Ectodermal cell (in vitro differentiated cells): ENCODE results near the gene FANCC.
A peak's percentile ranks its signal among the peaks of the same experiment; 100 is the strongest.

ENCODE experiments used
- H3K27ac ChIP-seq: 2 replicates; pipeline ENCODE4 v1.7.0; 2013; ENCODE audit warnings: mild to moderate bottlenecking, low read depth, low read length; ENCODE audit not compliant: insufficient read depth, poor library complexity, severe bottlenecking
- H3K27me3 ChIP-seq: 2 replicates; pipeline ENCODE4 v1.7.0; 2013; ENCODE audit warnings: mild to moderate bottlenecking, low read length; ENCODE audit not compliant: insufficient read depth, control insufficient read depth, poor library complexity, severe bottlenecking
- H3K36me3 ChIP-seq: one replicate; pipeline ENCODE4 v1.7.0; 2013; ENCODE audit warnings: low read length; ENCODE audit not compliant: control insufficient read depth, insufficient read depth
- H3K4me1 ChIP-seq: one replicate; pipeline ENCODE4 v1.7.0; 2013; ENCODE audit warnings: low read length; ENCODE audit not compliant: control insufficient read depth, insufficient read depth
- H3K4me3 ChIP-seq: 2 replicates; pipeline ENCODE4 v1.7.0; 2013; ENCODE audit warnings: low read depth, low read length, control low read depth; ENCODE audit not compliant: insufficient read depth
- H3K9me3 ChIP-seq: 2 replicates; pipeline ENCODE4 v1.7.0; 2013; ENCODE audit warnings: mild to moderate bottlenecking, low read length, moderate library complexity; ENCODE audit not compliant: control insufficient read depth
- WGBS, 2 experiments: methylation state at CpG; one replicate each; pipeline ENCODE4 v1.1.7; 2013; ENCODE audit warnings: missing lambda C conversion rate in 2 of 2; 5-methylcytosine and 5-hydroxymethylcytosine counted together

Gene FANCC

DNA sequence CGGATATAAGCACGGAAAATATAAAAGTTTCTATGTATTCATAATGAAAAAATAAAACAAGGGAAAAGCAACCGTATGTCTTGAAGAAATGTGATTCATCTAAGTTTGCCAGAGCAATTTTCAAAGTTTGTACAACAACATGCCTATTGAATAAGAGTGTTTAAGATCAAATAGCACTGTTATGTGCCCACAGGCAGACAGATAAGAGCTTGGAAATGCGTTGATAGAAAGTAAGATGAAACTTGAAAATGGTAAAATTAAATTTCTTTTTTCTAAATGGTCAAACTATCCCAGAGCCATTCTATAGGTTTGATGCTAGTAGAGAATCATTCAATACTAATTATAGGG is 189.4 kb downstream of the FANCC start:
- Histone ChIP-seq H3K27me3 (no peaks in the 10 kb centered on the region), H3K9me3 (no peaks in the 10 kb centered on the region), H3K4me3 (no peak overlapping the region), H3K27ac (no peak overlapping the region), H3K4me1 (peaks cover 16% of the 10 kb centered on the region), H3K36me3 (no peaks in the 10 kb centered on the region)
- WGBS, 2 experiments: 93 to 94% methylated on average over 3 to 4 of the region's 4 CpGs

DNA sequence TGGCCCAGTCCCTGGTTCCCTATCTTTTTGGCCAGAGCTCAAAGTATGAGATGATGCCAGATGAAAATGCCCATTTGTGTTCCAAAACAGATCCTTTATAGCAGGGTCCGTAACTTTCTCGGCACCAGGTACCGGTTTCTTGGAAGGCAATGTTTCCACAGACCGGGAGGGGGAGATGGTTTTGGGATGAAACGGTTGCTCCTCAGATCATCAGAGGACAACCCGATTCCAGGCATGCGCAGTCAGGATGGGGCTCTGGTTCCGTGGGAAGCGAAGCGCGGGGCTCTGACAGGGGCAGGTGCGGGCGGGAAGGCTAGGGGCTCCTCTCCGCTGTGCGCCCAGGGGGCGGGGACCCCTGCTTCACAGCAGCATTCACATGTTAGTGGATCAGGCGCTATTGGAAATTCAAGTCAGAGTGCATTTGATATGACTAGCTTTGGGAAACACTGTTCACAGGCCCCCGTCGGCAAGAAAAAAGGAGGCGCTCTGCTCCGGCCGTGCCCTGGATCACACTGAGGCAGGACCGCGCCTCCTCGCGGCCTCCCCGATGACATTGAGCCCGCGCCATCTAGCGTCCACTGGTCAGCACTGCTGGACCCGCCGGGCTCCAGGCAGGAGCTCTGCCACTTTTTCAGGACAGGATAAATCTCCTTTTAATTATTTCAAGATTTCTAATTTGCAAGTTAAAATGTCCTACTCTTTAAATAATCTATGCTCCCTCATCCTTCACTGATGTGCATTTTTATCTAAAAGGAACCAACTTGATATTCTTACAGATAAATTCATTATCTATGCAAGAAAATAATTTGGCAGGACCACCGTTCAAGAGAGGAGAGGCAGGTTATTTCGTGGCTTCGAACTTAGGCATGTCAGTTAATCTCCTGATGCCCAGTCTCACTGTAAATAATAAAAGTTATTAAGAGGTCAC is 190.0 kb downstream of the FANCC start:
- WGBS, 2 experiments: 40 to 44% methylated on average over 35 of the region's 35 CpGs
- Histone ChIP-seq H3K27ac (no peak overlapping the region), H3K27me3 (no peaks in the 10 kb centered on the region), H3K4me1 (peaks cover 16% of the 10 kb centered on the region), H3K36me3 (no peaks in the 10 kb centered on the region), H3K9me3 (no peaks in the 10 kb centered on the region), H3K4me3 (peak overlapping the region; percentile 19)

GRCh38 chr9:95126739-95127138 is 190.8 kb downstream of the FANCC start:
- H3K4me3 ChIP-seq: no peak overlapping the region
- peaks cover 16% of the 10 kb centered on the region for H3K4me1 ChIP-seq
- H3K9me3 ChIP-seq: no peaks in the 10 kb centered on the region
- WGBS, 2 experiments: 95 to 98% methylated on average over 8 to 9 of the region's 9 CpGs
- H3K27ac ChIP-seq: no peak overlapping the region
- H3K27me3 ChIP-seq: no peaks in the 10 kb centered on the region
- H3K36me3 ChIP-seq: no peaks in the 10 kb centered on the region

DNA sequence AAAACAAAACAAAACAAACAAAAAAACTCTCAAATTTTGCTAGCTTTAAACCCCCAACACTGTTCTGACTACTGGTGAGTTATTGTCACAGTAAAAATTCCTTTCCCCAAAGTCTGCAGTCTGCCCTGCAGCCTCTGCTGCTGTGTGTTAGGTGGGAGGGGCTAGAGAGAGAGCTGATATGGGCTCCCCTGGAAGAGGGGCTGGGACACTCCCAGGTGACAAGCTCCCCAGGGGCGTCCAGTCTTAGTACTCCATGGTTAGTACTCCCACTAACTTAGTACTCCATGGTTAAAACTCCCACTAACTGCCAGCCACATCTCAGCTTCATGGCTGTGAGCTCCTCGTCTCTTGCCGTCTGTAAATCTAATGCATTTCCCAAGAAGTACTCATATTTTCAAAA is 191.9 kb downstream of the FANCC start:
- no peaks in the 10 kb centered on the region for H3K9me3 ChIP-seq
- H3K27me3 ChIP-seq: no peaks in the 10 kb centered on the region
- no peak overlapping the region for H3K4me3 ChIP-seq
- 39 to 92% methylated on average over 1 to 3 of the region's 3 CpGs for WGBS, 2 experiments
- H3K36me3 ChIP-seq: no peaks in the 10 kb centered on the region
- no peak overlapping the region for H3K27ac ChIP-seq
- peaks cover 14% of the 10 kb centered on the region for H3K4me1 ChIP-seq

- Histone ChIP-seq H3K4me1 (peaks cover 7% of the 10 kb centered on the region), H3K27me3 (no peaks in the 10 kb centered on the region), H3K9me3 (no peaks in the 10 kb centered on the region), H3K4me3 (no peak overlapping the region), H3K27ac (no peak overlapping the region), H3K36me3 (no peaks in the 10 kb centered on the region)
- 84 to 89% methylated on average over 9 of the region's 9 CpGs for WGBS, 2 experiments
These were observed 192.7 kb downstream of the FANCC start for GRCh38 chr9:95124582-95125367.

DNA sequence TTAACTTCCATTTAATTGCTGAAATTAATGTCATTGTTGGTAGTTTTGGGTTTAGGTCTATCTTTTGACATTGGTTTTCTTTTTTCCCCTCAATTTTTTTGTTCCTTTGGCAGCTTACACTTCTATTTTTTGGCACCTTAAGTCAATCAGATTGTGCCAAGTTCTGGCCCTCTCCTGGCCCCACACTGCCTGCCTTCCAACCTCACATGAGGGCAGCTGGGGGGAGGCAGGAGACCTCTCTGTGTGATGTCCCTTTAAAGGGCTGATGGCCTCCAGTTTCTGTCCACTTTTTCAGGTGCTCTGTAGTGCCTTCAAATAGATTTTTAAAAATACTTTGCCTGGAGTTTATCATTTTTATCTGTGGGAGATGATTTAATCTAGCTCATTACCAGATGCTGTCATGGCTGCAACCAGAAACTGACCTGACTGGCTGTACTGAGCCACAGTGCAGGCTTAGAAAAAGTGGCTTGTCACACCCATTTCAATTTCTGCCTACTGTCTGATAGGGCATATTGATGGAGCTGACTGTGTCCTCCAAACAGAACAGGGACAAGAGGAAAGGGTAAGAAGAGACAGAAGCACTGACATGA is 196.6 kb downstream of the FANCC start:
- no peaks in the 10 kb centered on the region for H3K9me3 ChIP-seq
- H3K27ac ChIP-seq: no peak overlapping the region
- no peaks in the 10 kb centered on the region for H3K27me3 ChIP-seq
- no peaks in the 10 kb centered on the region for H3K4me1 ChIP-seq
- no peaks in the 10 kb centered on the region for H3K36me3 ChIP-seq
- no peak overlapping the region for H3K4me3 ChIP-seq

DNA sequence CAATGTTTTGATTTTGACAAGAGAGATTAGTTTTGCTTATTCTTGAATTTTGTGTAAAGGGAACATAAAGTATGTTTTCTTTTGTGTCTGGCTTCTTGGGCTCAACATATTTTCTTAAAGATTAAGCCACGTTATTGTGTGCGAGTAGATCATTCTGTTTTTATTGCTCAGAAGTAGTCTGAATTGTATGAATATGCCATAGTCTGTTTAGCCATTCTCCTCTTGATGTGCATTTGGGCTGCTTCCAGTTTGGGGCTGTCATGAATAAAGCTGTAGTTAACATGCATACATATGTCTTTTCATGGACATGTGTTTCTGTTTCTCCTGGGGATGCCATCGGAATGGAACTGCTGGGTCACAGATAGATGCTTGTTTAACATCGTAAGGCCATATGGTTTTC is 198.9 kb downstream of the FANCC start:
- H3K9me3 ChIP-seq: no peaks in the 10 kb centered on the region
- WGBS, 2 experiments: 95 to 96% methylated on average over 4 of the region's 4 CpGs
- H3K4me3 ChIP-seq: no peak overlapping the region
- no peaks in the 10 kb centered on the region for H3K27me3 ChIP-seq
- no peaks in the 10 kb centered on the region for H3K4me1 ChIP-seq
- H3K27ac ChIP-seq: no peak overlapping the region
- H3K36me3 ChIP-seq: no peaks in the 10 kb centered on the region

DNA sequence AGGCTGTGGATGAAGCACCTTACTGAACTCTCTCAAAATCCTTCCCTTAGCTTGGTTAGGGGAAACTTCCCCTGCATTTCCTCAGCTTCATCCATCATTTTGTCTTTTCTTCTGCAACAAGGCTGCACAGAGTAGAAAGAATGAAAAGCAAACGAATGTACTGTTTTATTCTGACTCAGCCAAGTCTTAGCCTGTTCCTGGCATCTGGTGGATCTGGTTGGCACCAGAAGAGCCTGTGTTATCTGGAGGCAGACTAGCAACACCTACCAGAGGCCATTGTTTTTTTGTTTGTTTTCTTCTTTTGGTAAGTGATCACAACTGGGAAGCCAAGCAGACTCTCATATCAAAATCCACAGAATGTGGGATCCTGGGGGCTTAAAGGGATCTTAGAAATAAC is 200.7 kb downstream of the FANCC start:
- 90 to 96% methylated on average over 1 of the region's 1 CpG for WGBS, 2 experiments
- Histone ChIP-seq H3K4me1 (no peaks in the 10 kb centered on the region), H3K9me3 (no peaks in the 10 kb centered on the region)

GRCh38 chr9:95116002-95116807 is 201.3 kb downstream of the FANCC start:
- Histone ChIP-seq H3K27me3 (no peaks in the 10 kb centered on the region), H3K9me3 (no peaks in the 10 kb centered on the region), H3K36me3 (no peaks in the 10 kb centered on the region), H3K27ac (no peak overlapping the region), H3K4me3 (no peak overlapping the region), H3K4me1 (no peaks in the 10 kb centered on the region)
- WGBS, 2 experiments: 85 to 86% methylated on average over 10 to 11 of the region's 11 CpGs

More for the DNA sequence above, 200.7 kb downstream of the FANCC start:
- Histone ChIP-seq H3K27ac (no peak overlapping the region), H3K36me3 (no peaks in the 10 kb centered on the region), H3K4me3 (no peak overlapping the region), H3K27me3 (no peaks in the 10 kb centered on the region)
